Activated CD4-positive, alpha-beta T cell treated with anti-CD3 and anti-CD28 coated beads, Interleukin-2, amount 10 ng/mL, durations not matched to agents 24 days and 14 days (primary cell): ENCODE measurements around the gene SCIN. TPM values are rescaled to one million over a fixed set of nuclear protein-coding genes. Genes with fewer than 3 reads are reported as not detected.

Experiments
- DNase-seq: peaks from one replicate; pipeline ENCODE4 v3.0.0; 2022
- H3K27ac Mint-ChIP-seq: one replicate; pipeline ENCODE4 v1.8.0; 2022; ENCODE audit warnings: mild to moderate bottlenecking, mixed read lengths
- H3K27me3 Mint-ChIP-seq: one replicate; pipeline ENCODE4 v1.8.0; 2022; ENCODE audit warnings: mixed read lengths
- H3K36me3 Mint-ChIP-seq: one replicate; pipeline ENCODE4 v1.8.0; 2022; ENCODE audit warnings: low read depth, mild to moderate bottlenecking, mixed read lengths
- H3K4me1 Mint-ChIP-seq: one replicate; pipeline ENCODE4 v1.8.0; 2021; ENCODE audit warnings: mixed read lengths
- H3K4me3 Mint-ChIP-seq: one replicate; pipeline ENCODE4 v1.8.0; 2022; ENCODE audit warnings: mild to moderate bottlenecking, moderate library complexity, mixed read lengths
- H3K9me3 Mint-ChIP-seq: one replicate; pipeline ENCODE4 v1.8.0; 2021; ENCODE audit warnings: mixed read lengths
- intact Hi-C: fragments of 100-400 bp; cut with micrococcal nuclease; formaldehyde crosslinking; loops from one replicate; pipeline ENCODE4 v1.15.1; 2023
- total RNA-seq: library from RNA; stranded (reverse); gene quantifications from 2 replicates; pipeline ENCODE4 v1.2.3, GENCODE V29; 2022

SCIN gene
- total RNA-seq, 1 donor from 2014 or later: not detected

- H3K27me3 Mint-ChIP-seq: peaks cover 24% of the 10 kb centered on the region
- peak; percentile 4 for DNase-seq
- no peaks in the 10 kb centered on the region for H3K4me1 Mint-ChIP-seq
- H3K36me3 Mint-ChIP-seq: no peaks in the 10 kb centered on the region
- no peak overlapping the region for H3K27ac Mint-ChIP-seq
- no peak overlapping the region for H3K4me3 Mint-ChIP-seq
- intact Hi-C loops: no loop called here
- H3K9me3 Mint-ChIP-seq: no peaks in the 10 kb centered on the region
These were observed 11.4 kb downstream of the SCIN start for GRCh38 chr7:12581897-12582296.

- DNase-seq: peak; percentile 4
- Mint-ChIP-seq H3K27ac (no peak overlapping the region), H3K36me3 (no peaks in the 10 kb centered on the region), H3K27me3 (peaks cover 22% of the 10 kb centered on the region), H3K4me3 (no peak overlapping the region), H3K9me3 (no peaks in the 10 kb centered on the region), H3K4me1 (no peaks in the 10 kb centered on the region)
- intact Hi-C loops: no loop called here
These were observed 11.8 kb downstream of the SCIN start for GRCh38 chr7:12582362-12582761.

- no peak overlapping the region for H3K27ac Mint-ChIP-seq
- no peak overlapping the region for H3K4me3 Mint-ChIP-seq
- no peaks in the 10 kb centered on the region for H3K9me3 Mint-ChIP-seq
- intact Hi-C loops: no loop called here
- H3K27me3 Mint-ChIP-seq: peaks cover 18% of the 10 kb centered on the region
- no peak for DNase-seq
- no peaks in the 10 kb centered on the region for H3K36me3 Mint-ChIP-seq
- no peaks in the 10 kb centered on the region for H3K4me1 Mint-ChIP-seq
These were observed 12.7 kb downstream of the SCIN start for GRCh38 chr7:12583176-12583575.

- intact Hi-C loops: loop anchor here (1.0 kb wide), 1 partner anchor 8 kb away; no protein-coding TSS in a partner anchor
- H3K9me3 Mint-ChIP-seq: no peaks in the 10 kb centered on the region
- H3K36me3 Mint-ChIP-seq: no peaks in the 10 kb centered on the region
- no peak overlapping the region for H3K4me3 Mint-ChIP-seq
- DNase-seq: no peak
- peaks cover 16% of the 10 kb centered on the region for H3K27me3 Mint-ChIP-seq
- no peak overlapping the region for H3K27ac Mint-ChIP-seq
- no peaks in the 10 kb centered on the region for H3K4me1 Mint-ChIP-seq
These were observed 13.4 kb downstream of the SCIN start for GRCh38 chr7:12583922-12584321.

GRCh38 chr7:12584930-12585329 lies 14.4 kb downstream of the SCIN start:
- H3K36me3 Mint-ChIP-seq: no peaks in the 10 kb centered on the region
- H3K27me3 Mint-ChIP-seq: peaks cover 14% of the 10 kb centered on the region
- DNase-seq: no peak
- intact Hi-C loops: loop anchor here (1.0 kb wide), 1 partner anchor 9 kb away; no protein-coding TSS in a partner anchor
- no peaks in the 10 kb centered on the region for H3K9me3 Mint-ChIP-seq
- H3K4me1 Mint-ChIP-seq: no peaks in the 10 kb centered on the region
- no peak overlapping the region for H3K27ac Mint-ChIP-seq
- H3K4me3 Mint-ChIP-seq: no peak overlapping the region

GRCh38 chr7:12586271-12586670 lies 15.8 kb downstream of the SCIN start:
- intact Hi-C loops: no loop called here
- Mint-ChIP-seq H3K36me3 (no peaks in the 10 kb centered on the region), H3K9me3 (no peaks in the 10 kb centered on the region), H3K4me1 (no peaks in the 10 kb centered on the region), H3K4me3 (no peak overlapping the region), H3K27ac (no peak overlapping the region), H3K27me3 (peaks cover 14% of the 10 kb centered on the region)
- DNase-seq: no peak

- DNase-seq: no peak
- H3K4me1 Mint-ChIP-seq: no peaks in the 10 kb centered on the region
- intact Hi-C loops: no loop called here
- no peak overlapping the region for H3K27ac Mint-ChIP-seq
- no peaks in the 10 kb centered on the region for H3K9me3 Mint-ChIP-seq
- peaks cover 13% of the 10 kb centered on the region for H3K27me3 Mint-ChIP-seq
- no peak overlapping the region for H3K4me3 Mint-ChIP-seq
- no peaks in the 10 kb centered on the region for H3K36me3 Mint-ChIP-seq
These were observed 17.9 kb downstream of the SCIN start for GRCh38 chr7:12588259-12588904.

GRCh38 chr7:12590559-12590958 lies 20.0 kb downstream of the SCIN start:
- Mint-ChIP-seq H3K27ac (no peak overlapping the region), H3K4me3 (no peak overlapping the region), H3K9me3 (no peaks in the 10 kb centered on the region), H3K36me3 (no peaks in the 10 kb centered on the region), H3K27me3 (peaks cover 5% of the 10 kb centered on the region), H3K4me1 (no peaks in the 10 kb centered on the region)
- no peak for DNase-seq
- intact Hi-C loops: no loop called here

- Mint-ChIP-seq H3K4me3 (no peak overlapping the region), H3K27me3 (peaks cover 2% of the 10 kb centered on the region), H3K36me3 (no peaks in the 10 kb centered on the region), H3K9me3 (no peaks in the 10 kb centered on the region), H3K4me1 (no peaks in the 10 kb centered on the region), H3K27ac (no peak overlapping the region)
- intact Hi-C loops: no loop called here
- no peak for DNase-seq
These were observed 23.8 kb downstream of the SCIN start for GRCh38 chr7:12594122-12594897.

- no peaks in the 10 kb centered on the region for H3K36me3 Mint-ChIP-seq
- H3K9me3 Mint-ChIP-seq: no peaks in the 10 kb centered on the region
- no peak overlapping the region for H3K4me3 Mint-ChIP-seq
- no peaks in the 10 kb centered on the region for H3K4me1 Mint-ChIP-seq
- H3K27ac Mint-ChIP-seq: no peak overlapping the region
- intact Hi-C loops: no loop called here
- H3K27me3 Mint-ChIP-seq: peaks cover 6% of the 10 kb centered on the region
- no peak for DNase-seq
These were observed 24.6 kb downstream of the SCIN start for GRCh38 chr7:12595148-12595547.

- Mint-ChIP-seq H3K36me3 (no peaks in the 10 kb centered on the region), H3K27ac (no peak overlapping the region), H3K9me3 (no peaks in the 10 kb centered on the region), H3K27me3 (peaks cover 6% of the 10 kb centered on the region), H3K4me1 (no peaks in the 10 kb centered on the region), H3K4me3 (no peak overlapping the region)
- no peak for DNase-seq
- intact Hi-C loops: no loop called here
These were observed 25.8 kb downstream of the SCIN start for GRCh38 chr7:12596225-12596790.

GRCh38 chr7:12601302-12601869 lies 30.9 kb downstream of the SCIN start:
- no peak overlapping the region for H3K27ac Mint-ChIP-seq
- DNase-seq: no peak
- H3K9me3 Mint-ChIP-seq: peaks cover 3% of the 10 kb centered on the region
- H3K4me1 Mint-ChIP-seq: no peaks in the 10 kb centered on the region
- peaks cover 6% of the 10 kb centered on the region for H3K27me3 Mint-ChIP-seq
- intact Hi-C loops: no loop called here
- H3K4me3 Mint-ChIP-seq: no peak overlapping the region
- H3K36me3 Mint-ChIP-seq: no peaks in the 10 kb centered on the region

- Mint-ChIP-seq H3K27me3 (no peaks in the 10 kb centered on the region), H3K27ac (no peak overlapping the region), H3K4me1 (no peaks in the 10 kb centered on the region), H3K36me3 (no peaks in the 10 kb centered on the region), H3K4me3 (no peak overlapping the region), H3K9me3 (peaks cover 3% of the 10 kb centered on the region)
- no peak for DNase-seq
- intact Hi-C loops: no loop called here
These were observed 36.6 kb downstream of the SCIN start for GRCh38 chr7:12607134-12607533.

GRCh38 chr7:12609561-12609960 lies 39.0 kb downstream of the SCIN start:
- Mint-ChIP-seq H3K36me3 (no peaks in the 10 kb centered on the region), H3K27ac (no peak overlapping the region), H3K4me3 (no peak overlapping the region), H3K9me3 (no peaks in the 10 kb centered on the region), H3K4me1 (no peaks in the 10 kb centered on the region), H3K27me3 (peaks cover 4% of the 10 kb centered on the region)
- intact Hi-C loops: no loop called here
- no peak for DNase-seq
